Activated CD8-positive, alpha-beta memory T cell treated with anti-CD3 and anti-CD28 coated beads, Interleukin-2, amount 50 U/mL, for 24 hours (primary cell): Measurements from ENCODE around the gene GPHN.

Source experiments
- DNase-seq: peaks from one replicate; pipeline ENCODE4 v3.0.0-alpha.2; 2020; ENCODE audit errors: extremely low read depth

Gene GPHN

GRCh38 chr14:66507722-66508546 lies at the start of gene GPHN:
Gene GPHN, plus strand, starts transcription at chr14:66508147.
- peak; percentile 74 for DNase-seq

- no peak for DNase-seq
Measured at GRCh38 chr14:66459603-66460002, 48.3 kb upstream of the GPHN start.

DNA sequence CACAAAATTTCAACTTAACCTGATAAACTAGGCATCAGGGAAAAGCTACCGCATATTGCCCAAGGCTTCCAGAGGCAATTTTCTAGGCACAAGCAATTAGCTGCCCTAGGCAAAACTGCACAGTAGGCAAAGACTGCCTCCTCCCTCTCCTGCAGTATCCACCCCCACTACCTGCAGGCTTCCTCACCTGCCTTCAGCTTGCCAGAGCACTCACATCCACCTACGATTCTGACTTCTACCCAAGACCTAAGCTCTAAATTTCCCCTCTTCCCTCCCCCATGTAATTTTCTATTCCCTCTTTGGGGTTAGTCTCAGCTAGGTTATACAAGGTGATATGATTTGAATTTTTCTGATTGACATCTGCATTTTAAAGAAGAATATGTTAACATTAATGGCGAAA lies 43.7 kb upstream of the GPHN start:
- DNase-seq, result no peak

- DNase-seq, result no peak
Measured at GRCh38 chr14:66468778-66469367, 39.1 kb upstream of the GPHN start.

- DNase-seq, result no peak
Measured at GRCh38 chr14:66471584-66471983, 36.4 kb upstream of the GPHN start.

GRCh38 chr14:66472251-66472650 lies 35.7 kb upstream of the GPHN start:
- no peak for DNase-seq

- no peak for DNase-seq
Measured at GRCh38 chr14:66473223-66473622, 34.7 kb upstream of the GPHN start.

DNA sequence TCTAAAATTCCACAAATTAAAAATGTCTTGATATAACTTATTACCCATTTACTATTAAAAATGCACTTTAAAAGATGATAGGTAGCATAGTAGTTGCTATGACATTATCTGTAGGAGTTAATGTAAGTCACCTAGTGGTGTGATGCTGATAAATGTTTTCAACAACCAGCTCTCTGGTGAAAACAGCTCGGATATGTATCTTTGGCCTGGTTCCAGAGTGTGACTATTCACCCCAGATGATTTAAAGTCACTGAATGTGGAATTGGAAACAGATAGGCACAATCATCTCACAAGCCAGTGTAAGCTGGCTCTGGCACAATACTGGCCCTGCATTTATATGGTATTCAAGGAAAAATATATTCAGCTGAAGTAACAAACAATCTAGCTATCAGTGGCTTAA lies 31.0 kb upstream of the GPHN start:
- DNase-seq, result no peak

- no peak for DNase-seq
Measured at GRCh38 chr14:66477567-66477966, 30.4 kb upstream of the GPHN start.

GRCh38 chr14:66482873-66483272 lies 25.1 kb upstream of the GPHN start:
- no peak for DNase-seq

DNA sequence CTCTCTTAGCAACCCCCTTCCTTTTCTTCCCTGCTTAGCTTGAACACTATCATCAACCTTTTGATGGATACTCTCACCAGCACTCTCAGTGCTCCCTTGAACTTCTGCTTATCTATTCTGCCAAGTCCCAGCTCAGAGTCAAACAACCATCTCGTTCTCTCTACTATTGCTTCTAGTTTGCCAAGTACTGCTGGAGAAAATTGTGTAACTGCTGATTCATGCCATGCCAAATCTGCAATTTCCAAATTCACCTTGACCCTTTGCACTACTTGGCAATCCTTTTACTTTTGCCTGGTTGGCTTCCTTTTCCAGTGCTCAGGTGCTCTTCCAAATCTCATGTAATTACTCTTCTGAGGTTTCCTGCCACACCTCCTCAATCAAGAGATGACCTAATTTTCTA lies 24.6 kb upstream of the GPHN start:
- DNase-seq, result no peak

GRCh38 chr14:66485029-66485428 lies 22.9 kb upstream of the GPHN start:
- DNase-seq, result no peak

DNA sequence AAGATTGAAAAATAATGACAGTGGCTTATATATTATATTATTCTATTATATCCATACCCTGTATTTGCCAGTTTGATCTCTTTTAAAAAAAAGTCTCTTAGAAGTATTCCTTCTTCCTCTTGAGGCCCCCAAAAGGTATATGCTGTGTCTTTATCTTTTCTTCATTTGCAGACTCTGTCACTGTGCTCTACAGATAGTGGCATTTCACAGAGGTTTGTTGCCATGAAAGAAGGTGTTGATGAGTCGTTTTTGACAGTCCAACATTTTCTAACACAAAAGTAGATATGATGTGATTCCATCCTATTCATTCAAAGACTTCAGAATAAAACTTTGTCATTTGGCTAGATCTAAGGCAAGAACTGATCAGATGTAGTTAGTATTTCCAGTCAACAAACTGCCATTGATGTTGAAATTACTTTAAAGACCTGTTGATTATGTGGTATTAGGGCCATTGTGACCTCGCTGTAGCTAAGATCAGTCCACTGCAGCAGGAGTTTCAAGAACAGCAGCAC lies 22.0 kb upstream of the GPHN start, which contains the start of gene CCDC196:
TSS of gene CCDC196 (plus strand) at position 462 of the 512 bp plus-strand sequence. CDS start 132 bp downstream, outside the sequence.
- DNase-seq, result no peak

GRCh38 chr14:66487164-66487563 lies 20.8 kb upstream of the GPHN start:
- no peak for DNase-seq

GRCh38 chr14:66490143-66491111 lies 17.5 kb upstream of the GPHN start:
- DNase-seq, result no peak

DNA sequence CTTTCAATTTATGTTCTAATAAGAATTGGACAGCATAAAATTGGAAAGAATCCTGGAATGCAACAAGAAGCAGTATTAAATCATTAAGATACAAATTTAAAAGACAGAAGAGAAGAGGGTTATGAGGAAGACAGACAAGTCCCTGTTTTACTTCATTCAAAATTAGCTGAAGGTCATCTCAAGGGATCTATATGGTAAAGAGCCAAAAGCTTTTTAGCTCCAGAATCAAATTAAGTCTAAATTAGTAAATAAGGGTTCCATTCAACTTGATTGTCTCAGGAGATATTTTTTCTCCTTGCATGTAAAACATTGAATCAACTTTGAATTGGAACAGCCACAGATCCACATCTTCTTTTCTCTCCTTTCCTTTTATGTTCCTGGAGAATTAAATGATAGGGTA lies 14.2 kb upstream of the GPHN start:
- DNase-seq, result no peak

GRCh38 chr14:66495218-66496098 lies 12.5 kb upstream of the GPHN start:
- DNase-seq, result no peak

DNA sequence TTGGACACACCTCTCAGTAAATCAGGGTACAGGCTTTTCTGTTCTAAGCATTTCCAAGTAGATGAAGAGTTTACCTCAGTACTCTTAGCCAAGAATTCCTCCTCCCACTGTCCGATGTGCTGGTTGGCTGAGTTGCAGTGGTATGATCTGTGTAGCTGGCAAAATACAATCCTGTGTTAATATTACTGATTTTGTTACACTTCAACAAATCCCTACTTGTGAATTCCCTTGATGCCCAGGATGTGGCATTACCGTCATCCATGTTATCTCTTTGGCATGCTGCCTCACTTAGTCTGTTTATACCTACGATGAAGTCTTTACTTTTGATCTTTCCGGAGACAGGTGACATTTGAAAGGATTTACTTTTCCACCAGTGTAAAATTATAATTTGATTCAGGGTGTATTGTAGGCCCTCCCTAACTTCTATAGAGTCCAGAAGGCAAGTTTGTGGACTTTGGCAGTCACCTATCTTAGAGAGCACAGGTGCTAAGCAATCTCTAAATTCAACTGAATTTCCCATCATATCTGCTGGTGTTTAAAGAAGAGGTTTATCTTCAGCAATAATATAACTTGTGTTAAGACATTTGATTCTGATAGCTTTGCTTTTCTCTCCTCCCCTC lies 11.6 kb upstream of the GPHN start:
- no peak for DNase-seq

DNA sequence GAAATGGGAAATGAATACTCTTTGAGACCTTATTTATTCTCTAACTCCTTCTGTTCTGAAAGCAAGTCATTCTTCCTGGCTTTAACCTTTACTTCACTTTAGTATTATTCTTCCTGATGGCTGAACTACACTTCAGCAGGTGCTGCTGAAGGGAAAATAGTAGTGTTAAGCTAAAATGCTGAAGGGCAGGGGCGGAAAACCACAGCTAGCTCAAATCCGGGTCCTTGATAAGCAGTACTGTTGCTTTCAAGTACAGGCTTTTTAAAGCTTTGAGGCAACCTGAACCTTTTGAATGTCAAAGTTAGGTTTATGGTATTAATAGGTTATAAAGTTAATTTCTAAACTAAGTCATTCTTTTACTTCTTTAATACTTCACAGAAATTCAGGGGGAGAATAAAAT lies 11.0 kb upstream of the GPHN start:
- no peak for DNase-seq

- no peak for DNase-seq
Measured at GRCh38 chr14:66498311-66498710, 9.6 kb upstream of the GPHN start.

GRCh38 chr14:66501592-66501991 lies 6.4 kb upstream of the GPHN start:
- DNase-seq, result no peak
